GM18519 (cell line): ENCODE measurements around the gene SLC25A51.

Experiments used
- ATAC-seq: cut with Tn5 transposase; IDR thresholded peaks from one replicate; pipeline ENCODE4 v1.9.1; 2021; ENCODE audit warnings: mild to moderate bottlenecking, moderate library complexity; ENCODE audit not compliant: unreplicated experiment, low FRiP score

SLC25A51 gene, protein sequence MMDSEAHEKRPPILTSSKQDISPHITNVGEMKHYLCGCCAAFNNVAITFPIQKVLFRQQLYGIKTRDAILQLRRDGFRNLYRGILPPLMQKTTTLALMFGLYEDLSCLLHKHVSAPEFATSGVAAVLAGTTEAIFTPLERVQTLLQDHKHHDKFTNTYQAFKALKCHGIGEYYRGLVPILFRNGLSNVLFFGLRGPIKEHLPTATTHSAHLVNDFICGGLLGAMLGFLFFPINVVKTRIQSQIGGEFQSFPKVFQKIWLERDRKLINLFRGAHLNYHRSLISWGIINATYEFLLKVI

GRCh38 chr9:37903647-37904444 lies at the start of gene SLC25A51:
Gene SLC25A51 (minus strand): TSS chr9:37904127. CDS start chr9:37888550, 15,577 bp downstream.
- ATAC-seq: peak; percentile 84

DNA sequence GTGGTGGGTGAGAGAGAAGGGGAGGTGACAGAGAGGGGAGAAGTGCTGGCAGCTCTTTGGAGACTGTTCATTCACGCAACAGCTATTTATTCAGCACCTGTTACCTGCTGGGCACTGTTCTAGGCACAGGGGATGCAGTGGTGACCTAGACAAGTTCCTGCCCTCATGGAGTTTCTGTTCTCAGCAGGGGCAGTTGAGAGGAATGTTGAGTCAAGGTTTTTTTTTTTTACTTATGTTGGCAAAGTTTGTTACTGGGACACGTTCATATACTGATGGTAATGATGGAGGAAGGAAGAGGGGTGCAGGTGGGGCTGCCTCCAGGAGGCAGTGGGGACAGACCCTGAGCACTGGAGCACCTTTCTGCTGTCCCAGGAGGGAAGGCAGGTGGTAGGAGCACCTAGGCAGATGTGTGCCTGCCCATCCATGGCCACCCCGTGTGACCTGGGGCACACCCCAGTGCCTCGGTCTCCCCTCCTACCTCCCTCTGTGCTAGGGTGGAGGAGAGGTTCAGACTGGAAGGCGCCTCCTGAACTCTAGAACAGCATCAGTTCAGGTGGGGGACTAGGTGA lies 49.4 kb upstream of the SLC25A51 start:
- ATAC-seq: no peak

DNA sequence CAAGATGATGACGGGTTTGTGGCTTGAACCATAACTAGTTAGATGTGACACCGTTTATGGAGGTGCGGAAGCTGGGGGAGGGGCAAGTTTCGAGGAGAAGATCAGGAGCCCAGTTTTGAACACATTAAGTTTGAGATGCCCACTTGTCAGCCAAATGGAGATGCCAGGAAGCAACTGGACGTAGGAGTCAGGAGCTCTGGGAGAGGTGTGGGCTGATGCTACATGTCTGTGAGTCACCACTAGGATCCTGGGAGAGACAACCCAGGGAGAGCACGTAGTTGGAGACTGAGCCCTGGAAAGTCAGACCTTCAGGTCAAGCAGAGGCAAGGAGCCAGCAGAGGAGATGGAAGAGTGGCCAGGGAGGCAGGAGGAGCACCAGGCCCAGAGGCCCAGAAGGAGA lies 48.8 kb upstream of the SLC25A51 start:
- no peak for ATAC-seq

- ATAC-seq: no peak
These were observed 47.9 kb upstream of the SLC25A51 start for GRCh38 chr9:37951671-37952449.

DNA sequence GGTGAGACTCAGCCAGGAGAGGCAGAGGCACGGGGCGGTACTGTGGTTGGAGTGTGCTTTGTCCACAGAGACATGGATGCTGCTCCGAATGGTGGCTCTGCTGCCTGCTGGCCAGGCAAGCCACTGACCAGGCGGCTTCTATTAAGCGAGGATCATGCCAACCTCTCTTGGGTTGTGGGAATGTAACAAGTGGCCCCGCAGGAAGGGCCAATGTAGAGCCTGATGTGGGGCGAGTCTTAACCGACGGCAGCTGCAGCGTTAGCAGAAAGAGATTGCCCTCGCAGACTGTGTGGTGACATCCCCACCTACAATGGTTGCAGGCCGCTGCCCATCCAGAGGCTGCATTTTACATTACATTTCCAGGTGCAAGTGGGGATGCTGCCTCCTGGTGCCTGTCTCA lies 46.6 kb upstream of the SLC25A51 start:
- ATAC-seq: no peak

GRCh38 chr9:37949576-37949975 lies 45.6 kb upstream of the SLC25A51 start:
- no peak for ATAC-seq

DNA sequence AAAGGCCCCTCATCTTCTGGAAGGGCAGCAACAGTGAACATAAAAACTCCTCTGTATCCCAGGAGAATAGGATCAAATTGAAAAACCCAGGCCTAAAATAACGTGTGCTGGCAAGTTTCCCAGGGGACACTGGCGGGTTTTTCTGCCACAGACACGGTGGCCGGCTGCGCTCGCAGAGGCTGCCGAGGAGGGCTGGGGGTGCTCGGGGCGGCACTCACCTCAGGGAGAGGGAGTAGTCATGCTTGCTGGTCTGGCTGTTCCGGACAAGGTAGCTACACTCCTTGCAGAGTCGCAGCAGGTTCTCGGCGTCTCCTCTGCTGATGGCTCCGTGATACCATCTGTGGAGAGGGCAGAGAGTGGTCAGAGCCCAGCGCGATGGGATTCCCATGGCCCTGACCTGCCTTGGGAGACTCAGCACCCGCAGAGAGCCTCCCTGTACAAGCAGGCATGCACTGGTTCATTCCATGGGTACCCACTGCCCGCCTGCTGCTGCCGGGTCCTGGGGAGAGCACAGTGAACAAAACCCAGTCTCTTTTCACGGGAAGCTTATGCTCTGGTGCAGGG lies 44.6 kb upstream of the SLC25A51 start:
- ATAC-seq: no peak

GRCh38 chr9:37947977-37948376 lies 44.0 kb upstream of the SLC25A51 start:
- ATAC-seq: no peak

- no peak for ATAC-seq
These were observed 43.5 kb upstream of the SLC25A51 start for GRCh38 chr9:37947471-37947870.

GRCh38 chr9:37946971-37947370 lies 43.0 kb upstream of the SLC25A51 start:
- no peak for ATAC-seq

DNA sequence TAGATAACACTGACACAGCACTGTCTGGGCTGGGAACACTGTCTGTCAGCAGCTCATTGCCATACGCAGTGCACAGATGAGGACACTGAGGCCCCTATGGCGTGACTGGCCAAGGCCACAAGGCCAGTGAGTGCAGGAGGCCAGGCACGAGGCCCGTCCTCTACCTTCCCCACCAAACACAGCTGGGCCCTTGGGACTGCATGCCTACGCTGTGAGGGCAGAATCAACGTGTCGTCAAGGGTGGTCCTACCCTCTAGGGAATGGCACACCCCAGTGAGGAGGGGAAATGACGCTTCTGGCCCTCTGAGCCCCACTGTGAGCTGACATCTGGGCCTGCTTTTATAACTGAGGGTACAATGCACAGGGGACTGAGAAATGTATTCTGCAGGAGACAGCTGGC lies 42.1 kb upstream of the SLC25A51 start:
- no peak for ATAC-seq

DNA sequence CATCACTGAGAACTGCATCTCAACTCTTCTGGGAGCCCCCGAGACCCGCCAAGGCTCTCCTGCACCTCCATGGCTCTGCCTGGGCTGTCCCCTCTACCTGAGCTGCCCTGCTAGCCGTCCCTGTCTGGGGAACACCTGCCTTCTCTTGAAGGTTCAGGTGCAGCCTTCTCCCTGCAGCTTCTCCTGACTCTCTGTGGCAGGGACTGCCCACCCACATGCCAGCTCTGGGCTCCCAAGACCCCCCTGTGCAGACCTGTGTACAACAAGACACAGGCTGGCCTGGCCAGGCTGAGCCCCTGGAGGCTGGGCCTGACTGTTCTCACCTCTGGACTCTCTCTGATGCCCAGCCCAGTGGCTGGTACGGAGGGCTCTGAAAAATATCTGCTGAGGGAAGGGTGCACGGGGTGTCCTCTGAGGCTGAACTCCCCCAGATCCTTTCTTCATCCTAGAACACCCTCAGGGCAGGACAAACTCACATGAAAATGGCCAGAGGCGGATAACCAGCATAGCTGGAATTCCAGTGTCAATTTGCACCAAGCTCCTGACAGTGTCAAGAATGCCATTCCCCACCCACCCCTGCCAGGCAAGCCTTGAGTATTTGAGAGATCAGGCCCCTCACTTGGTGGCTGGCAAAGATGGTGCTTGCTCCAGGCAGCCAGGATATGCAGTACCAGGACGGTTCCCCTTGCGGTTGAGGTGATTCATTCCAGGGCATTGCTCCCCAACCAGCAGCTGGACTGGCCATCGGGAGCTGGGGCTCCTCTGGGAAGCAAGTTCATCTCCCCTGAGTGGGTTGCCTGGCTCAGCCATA lies 40.9 kb upstream of the SLC25A51 start:
- ATAC-seq: no peak

DNA sequence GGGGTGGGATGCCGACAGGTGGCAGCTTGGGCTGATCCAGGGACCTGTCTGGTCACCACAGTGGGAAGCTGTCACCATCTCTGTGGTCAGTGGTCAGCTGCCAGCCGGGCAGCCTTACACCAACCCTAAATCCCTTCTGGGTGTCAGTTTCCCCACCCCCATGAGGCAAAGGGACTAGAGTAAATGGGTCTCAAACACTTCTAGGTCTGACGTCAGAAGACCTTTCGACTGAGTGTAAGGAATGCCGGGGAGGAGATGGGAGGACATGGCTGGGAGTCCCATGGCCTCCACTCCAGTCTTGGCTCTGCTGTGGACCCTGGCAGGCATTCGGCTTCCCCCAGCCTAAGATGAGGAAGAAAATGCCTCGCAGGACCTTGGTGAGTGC lies 40.3 kb upstream of the SLC25A51 start:
- no peak for ATAC-seq

GRCh38 chr9:37943345-37944265 lies 39.7 kb upstream of the SLC25A51 start:
- no peak for ATAC-seq

- no peak for ATAC-seq
These were observed 38.9 kb upstream of the SLC25A51 start for GRCh38 chr9:37942621-37943344.

DNA sequence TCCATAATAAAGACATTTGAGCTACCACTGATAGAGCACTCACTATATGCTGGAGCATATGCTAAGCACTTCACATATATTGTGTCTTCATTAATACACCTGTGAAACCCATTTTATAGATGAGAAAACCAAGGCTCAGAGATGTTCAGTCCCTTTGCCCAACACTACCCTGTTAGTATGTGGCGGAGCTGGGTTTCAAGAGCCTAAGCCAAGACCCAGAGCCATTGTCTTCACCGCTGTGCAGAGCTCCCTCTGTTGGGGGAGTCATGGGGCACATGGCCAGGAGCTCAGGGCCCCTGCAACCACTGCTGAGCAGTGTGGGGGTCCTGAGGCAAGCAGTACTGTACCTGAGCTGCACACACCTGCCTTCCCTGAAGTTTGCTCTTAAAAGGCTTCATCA lies 37.3 kb upstream of the SLC25A51 start:
- no peak for ATAC-seq

DNA sequence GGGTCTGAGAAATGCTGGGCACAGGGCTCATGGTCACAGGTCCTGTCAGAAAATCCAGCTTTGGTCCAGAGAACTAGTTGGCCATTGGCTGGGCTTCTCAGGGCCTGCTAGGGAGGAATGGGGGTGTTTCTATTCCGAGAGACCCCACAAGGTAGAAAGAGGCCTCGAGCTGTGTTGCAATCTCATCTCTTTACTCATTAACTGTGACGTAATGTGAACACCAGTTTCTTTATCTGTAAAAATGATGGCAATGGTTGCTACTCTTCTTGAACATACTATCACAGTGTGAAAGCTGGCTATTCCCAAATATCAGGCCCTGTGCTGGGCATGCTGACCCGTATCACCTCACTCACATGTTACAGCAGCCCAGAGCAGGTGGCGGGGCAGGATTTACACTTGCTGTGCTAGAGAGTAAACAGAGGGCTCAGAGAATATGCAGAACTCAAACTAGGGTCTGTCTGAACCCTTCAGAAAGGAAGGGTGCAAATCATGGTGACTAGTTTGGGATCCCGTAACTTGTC lies 35.7 kb upstream of the SLC25A51 start:
- no peak for ATAC-seq
